Activated T-helper 9 cell treated with anti-CD3 and anti-CD28 coated beads, Interleukin-2, amount 50 U/mL, for 16 hours (primary cell): ENCODE data around the gene FOXA1.

Experiments
- DNase-seq: peaks from one replicate; pipeline ENCODE4 v3.0.0-alpha.2; 2020; ENCODE audit warnings: low read depth

Gene FOXA1

GRCh38 chr14:37589715-37590427, 5.2 kb downstream of the FOXA1 start:
- no peak for DNase-seq

GRCh38 chr14:37588956-37589714, 5.9 kb downstream of the FOXA1 start:
- DNase-seq, result no peak

- DNase-seq, result no peak
Measured at GRCh38 chr14:37588667-37588955, 6.4 kb downstream of the FOXA1 start.

GRCh38 chr14:37587881-37588666, 7.0 kb downstream of the FOXA1 start:
- no peak for DNase-seq

GRCh38 chr14:37587131-37587803, 7.8 kb downstream of the FOXA1 start:
- DNase-seq, result no peak

GRCh38 chr14:37586797-37587130, 8.3 kb downstream of the FOXA1 start:
- no peak for DNase-seq

GRCh38 chr14:37585971-37586796, 8.9 kb downstream of the FOXA1 start:
- DNase-seq, result no peak

GRCh38 chr14:37585101-37585511, 9.9 kb downstream of the FOXA1 start:
- no peak for DNase-seq

- no peak for DNase-seq
Measured at GRCh38 chr14:37584211-37585100, 10.6 kb downstream of the FOXA1 start.

GRCh38 chr14:37583358-37584210, 11.5 kb downstream of the FOXA1 start:
- no peak for DNase-seq

- DNase-seq, result no peak
Measured at GRCh38 chr14:37580146-37580545, 14.9 kb downstream of the FOXA1 start.

GRCh38 chr14:37579274-37579673, 15.8 kb downstream of the FOXA1 start:
- DNase-seq, result no peak

- DNase-seq, result no peak
Measured at GRCh38 chr14:37573356-37573755, 21.7 kb downstream of the FOXA1 start.

GRCh38 chr14:37571391-37571790, 23.7 kb downstream of the FOXA1 start:
- DNase-seq, result no peak

- no peak for DNase-seq
Measured at GRCh38 chr14:37569729-37570128, 25.3 kb downstream of the FOXA1 start.

- DNase-seq, result no peak
Measured at GRCh38 chr14:37566811-37567371, 28.2 kb downstream of the FOXA1 start.

GRCh38 chr14:37565550-37565949, 29.5 kb downstream of the FOXA1 start:
- no peak for DNase-seq

- no peak for DNase-seq
Measured at GRCh38 chr14:37563189-37563588, 31.9 kb downstream of the FOXA1 start.

- DNase-seq, result no peak
Measured at GRCh38 chr14:37559386-37559785, 35.7 kb downstream of the FOXA1 start.
